ENCODE measurements around the gene INTU.

- TF ChIP-seq CTCF (IDR thresholded peaks at IDR 0.05) (no peak), POLR2A (IDR thresholded peaks at IDR 0.05) (no peak)
Measured at GRCh38 chr4:127731406-127731805, 98.6 kb downstream of the INTU start.

Data from breast epithelium (tissue), 3 donors.